ENCODE measurements around the gene SMAGP. TPM values are rescaled to one million over a fixed set of nuclear protein-coding genes. Genes with fewer than 3 reads are reported as not detected.
"Not testable (repeated sequence)": the region's sequence is repeated elsewhere in the genome, so short reads cannot be mapped to it uniquely, and the experiment has no call there.

The SMAGP gene
- 16.2 and 23.0 TPM in 2 replicates for total RNA-seq (2014; rRNA removed)
- 15.0 TPM for polyA plus RNA-seq (2012)

DNA sequence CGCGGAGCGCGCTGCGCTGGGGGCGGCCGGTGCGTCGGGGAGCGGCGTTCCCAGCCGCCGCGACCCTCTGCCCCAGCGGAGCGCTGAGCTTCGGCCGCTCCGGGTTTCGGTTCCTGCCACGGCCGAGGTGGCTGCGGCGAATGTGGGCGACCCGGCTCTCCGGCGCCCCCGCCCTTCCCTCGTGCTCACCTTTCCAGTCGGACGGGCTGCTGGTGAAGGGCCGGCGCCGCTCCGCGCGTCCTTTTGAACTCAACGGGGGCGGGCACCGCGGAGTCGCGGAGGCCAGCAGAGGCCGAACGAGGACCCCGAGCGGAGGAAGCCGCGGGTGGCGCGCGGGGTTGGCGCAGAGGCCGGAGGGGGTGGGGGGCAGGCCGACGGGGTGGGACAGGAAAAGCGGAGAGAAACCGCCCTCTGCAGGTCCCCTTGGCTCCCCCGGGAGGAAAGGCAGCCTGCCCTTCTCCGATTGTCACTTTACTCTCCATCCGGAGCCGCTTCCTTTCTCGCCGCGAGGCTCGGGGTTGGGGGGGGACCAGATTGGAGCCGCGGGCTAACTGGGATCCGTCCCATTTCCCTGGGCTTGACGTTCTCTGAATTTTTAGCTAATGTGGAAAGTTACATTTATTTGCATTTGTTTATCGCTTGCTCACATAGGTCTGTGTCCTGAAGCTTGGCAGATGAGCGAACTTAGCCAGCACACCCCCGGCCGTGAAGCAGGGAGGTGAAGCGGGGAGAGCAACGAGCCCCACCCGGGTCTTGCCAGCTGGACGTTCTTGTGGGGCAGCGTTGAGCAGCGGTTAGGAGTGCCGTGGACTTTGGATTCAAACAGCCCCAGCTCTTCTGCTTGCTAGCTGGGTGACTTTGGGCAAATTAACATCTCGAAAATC is at the start of gene SMAGP:
Gene SMAGP (minus strand): TSS at position 349 of the 884 bp plus-strand sequence. CDS start 1,137 bp downstream, outside the sequence.
- peak; percentile 43 for DNase-seq (ENCODE audit: low read depth)

GRCh38 chr12:51318846-51319599 is 48.8 kb upstream of the SMAGP start:
- no peak for DNase-seq (ENCODE audit: low read depth)

- not testable (repeated sequence) for DNase-seq (ENCODE audit: low read depth)
These were observed 48.0 kb upstream of the SMAGP start for GRCh38 chr12:51318057-51318806.

DNA sequence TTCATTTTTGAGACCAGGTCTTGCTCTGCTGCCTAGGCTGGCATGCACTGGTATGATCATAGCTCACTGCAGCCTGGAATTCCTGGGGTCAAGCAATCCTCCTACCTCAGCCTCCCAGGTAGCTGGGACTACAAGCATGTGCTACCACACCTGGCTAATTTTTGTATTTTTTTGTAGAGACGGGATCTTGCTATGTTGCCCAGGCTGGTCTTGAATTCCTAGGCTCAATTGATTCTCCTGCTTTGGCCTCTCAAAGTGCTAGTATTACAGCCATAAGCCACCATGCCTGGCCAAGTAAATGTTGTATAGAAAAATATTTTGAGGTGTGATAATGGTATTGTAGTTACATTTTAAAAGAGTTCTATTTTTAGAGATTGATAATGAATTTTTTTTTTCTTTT is 41.2 kb upstream of the SMAGP start:
- DNase-seq (ENCODE audit: low read depth), result no peak

GRCh38 chr12:51307655-51308593 is 37.7 kb upstream of the SMAGP start:
- peak; percentile 76 for DNase-seq (ENCODE audit: low read depth)

DNA sequence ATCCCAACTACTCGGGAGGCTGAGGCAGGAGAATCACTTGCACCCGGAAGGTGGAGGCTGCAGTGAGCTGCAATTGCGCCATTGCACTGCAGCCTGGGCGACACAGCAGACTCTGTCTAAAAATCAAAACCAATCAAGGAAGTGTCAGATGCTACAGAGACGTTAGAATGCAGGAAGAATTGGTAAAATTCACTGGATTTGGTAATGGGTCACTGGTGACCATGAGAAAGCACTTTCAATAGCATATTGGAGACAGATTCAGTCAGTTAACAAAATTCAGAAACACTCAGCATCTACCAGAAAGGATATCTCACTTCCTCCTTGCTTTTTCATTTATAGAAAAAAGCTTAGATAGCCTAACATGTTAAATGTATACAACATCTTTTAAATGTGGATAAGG is 36.3 kb upstream of the SMAGP start:
- no peak for DNase-seq (ENCODE audit: low read depth)

DNA sequence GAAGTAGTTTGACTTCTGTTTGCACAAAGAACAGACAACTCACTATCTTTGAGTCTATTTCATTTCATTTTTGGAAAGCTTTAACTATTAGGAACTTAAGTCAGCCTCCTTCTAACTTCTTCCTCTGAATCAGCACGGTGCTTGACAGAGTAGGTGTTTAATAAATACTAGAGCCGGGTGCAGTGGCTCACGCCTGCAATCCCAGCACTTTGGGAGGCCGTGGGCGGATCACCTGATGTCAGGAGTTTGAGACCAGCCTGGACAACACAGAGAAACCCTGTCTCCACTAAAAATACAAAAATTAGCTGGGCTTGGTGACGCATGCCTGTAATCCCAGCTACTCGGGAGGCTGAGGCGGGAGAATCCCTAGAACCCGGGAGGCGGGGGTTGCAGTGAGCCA is 30.6 kb upstream of the SMAGP start:
- not testable (repeated sequence) for DNase-seq (ENCODE audit: low read depth)

GRCh38 chr12:51295651-51296050 is 25.4 kb upstream of the SMAGP start:
- no peak for DNase-seq (ENCODE audit: low read depth)

DNA sequence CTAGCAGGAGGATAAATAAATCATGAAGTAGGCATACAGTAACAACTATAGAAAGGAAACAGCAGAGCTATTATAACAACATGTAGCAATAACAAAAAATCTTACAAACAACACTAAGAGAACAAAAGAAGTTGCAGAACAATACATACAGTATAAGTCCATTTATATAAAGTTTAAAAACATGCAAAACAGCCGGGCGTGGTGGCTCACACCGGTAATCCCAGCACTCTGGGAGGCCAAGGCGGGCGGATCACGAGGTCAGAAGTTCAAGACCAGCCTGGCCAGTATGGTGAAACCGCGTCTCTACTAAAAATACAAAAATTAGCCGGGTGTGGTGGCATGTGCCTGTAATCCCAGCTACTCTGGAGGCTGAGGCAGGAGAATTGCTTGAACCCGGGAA is 23.9 kb upstream of the SMAGP start:
- not testable (repeated sequence) for DNase-seq (ENCODE audit: low read depth)

DNA sequence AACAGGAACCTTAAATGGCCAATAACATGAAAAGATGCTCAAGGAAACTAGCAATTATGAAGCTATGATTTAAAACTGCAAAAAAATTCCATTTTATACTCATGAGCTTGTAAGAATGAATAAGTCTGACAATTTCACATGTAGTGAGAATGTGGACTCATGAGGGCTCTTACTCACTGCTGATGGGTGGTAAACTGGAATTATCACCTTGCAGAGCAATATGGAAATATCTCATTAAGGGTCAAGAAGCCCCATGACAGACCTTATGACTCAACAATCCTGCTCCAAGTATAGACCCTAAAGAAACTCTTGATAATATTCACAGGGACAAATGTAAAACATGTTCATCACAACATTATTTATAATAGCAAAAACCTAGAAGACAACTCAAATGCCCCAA is 23.5 kb upstream of the SMAGP start:
- peak; percentile 22 for DNase-seq (ENCODE audit: low read depth)

DNA sequence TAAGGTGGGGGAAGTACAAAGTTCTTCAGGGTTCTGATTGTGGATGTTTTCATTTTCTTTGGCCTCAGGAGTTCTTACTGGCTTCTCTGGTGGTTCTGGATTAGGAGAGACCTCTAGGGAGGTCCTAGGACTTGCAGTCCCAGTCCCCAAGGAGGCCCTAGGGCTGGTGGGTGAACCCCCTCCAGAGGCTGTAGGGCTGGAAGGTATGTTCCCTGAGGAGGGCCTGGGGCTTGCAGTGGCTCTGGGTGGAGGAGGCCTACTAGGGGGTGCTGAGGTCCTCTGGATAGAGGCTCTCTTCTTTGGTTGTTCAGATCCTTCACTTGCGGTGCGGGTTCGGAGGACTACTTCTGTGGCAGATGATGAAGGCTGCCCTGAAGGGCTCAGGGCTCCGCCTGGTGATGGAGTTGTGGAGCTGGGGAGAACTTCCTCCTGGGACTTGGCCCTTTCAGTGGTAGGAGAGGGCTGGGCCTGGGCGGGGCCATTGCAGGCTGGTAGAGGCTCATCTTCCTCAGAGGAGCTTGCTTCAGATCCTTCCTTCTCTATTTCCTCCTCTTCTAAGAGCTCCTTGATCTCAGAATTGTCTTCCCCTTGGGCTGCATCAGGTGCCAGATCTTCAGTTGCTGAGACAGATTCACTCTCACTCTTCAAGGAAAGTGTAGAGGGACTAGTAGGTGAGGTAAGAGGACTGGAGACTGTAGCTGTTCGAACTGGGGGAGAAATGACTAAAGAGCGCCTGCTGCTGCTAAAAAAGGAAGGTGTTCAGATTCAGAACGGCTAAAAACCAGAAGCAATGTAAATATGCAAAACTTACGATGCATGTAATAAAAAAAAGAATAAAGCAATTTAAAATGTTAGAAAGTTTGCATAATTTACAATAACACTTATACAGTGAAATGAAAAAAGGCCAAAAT is 21.6 kb upstream of the SMAGP start:
- not testable (repeated sequence) for DNase-seq (ENCODE audit: low read depth)

DNA sequence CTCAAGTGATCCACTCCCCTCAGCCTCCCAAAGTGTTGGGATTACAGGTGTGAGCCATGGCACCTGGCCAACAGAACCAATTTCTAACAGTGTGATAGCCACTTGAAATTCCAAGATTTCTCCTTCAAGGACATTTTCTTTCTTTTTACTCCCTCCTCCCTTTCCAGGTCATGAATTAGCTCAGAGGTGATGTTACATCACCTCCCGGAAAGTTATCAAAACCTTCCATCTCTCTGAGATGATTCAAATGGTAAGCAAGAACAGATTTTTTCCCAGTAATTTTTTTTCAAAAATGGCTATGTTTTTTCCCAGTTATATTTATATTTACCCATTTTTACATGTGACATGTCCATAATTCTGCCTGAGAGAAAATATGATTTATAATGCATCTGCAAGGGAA is 15.6 kb upstream of the SMAGP start:
- no peak for DNase-seq (ENCODE audit: low read depth)

GRCh38 chr12:51281202-51281924 is 11.1 kb upstream of the SMAGP start:
- peak; percentile 36 for DNase-seq (ENCODE audit: low read depth)

- DNase-seq (ENCODE audit: low read depth), result no peak
These were observed 4.9 kb upstream of the SMAGP start for GRCh38 chr12:51275088-51275487.

- not testable (repeated sequence) for DNase-seq (ENCODE audit: low read depth)
These were observed 2.6 kb upstream of the SMAGP start for GRCh38 chr12:51272810-51273209.

GRCh38 chr12:51270951-51271518 is 820 bp upstream of the SMAGP start:
- peak; percentile 87 for DNase-seq (ENCODE audit: low read depth)

DNA sequence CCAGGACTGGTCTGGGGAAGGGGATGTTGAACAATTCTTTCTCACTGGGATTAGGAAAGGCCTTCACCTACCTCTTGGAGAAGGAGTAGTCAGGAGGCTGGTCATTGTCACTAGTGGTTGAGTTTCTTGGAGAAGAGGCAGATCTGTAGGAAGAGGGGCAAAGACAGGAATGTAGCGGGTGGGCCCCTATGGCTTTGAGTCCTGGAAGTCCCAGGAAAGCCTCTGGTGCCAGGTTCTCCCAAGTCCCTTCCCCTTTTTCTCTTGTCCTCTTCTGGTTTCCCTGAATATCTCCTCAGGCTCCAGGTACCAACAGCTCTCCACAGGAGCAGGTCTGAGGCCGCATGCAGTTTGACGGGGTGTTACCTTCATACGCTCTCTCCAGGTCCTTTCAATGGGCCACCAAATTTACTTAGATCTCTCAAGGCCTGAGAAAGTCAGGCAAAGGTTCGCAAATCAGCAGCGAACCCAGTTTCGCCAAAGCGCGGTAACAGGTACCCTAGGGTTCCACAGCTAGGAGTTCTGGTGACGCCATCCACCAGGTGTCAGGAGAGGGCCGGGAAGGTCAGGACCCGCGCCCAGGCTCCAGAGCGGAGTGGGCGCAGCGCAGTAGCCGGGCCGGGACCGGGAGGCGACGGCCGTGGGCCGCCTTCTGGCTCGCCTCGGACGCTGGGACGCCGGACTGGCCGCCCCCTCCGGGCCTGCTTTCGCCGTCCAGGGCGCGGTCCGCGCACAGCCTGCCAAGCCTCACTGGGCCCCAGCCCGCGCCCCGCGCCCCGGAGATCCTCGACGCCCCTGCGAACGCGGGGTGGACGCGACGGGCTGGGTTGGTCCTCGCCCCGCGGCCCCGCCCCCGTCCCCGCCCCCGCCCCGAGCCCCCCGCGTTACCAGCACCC is 795 bp downstream of the SMAGP start:
- peak; percentile 48 for DNase-seq (ENCODE audit: low read depth)

Measured in LHCN-M2 (cell line).